HG02798 (cell line): ENCODE measurements around the gene TNFRSF18.

Source experiments
- ATAC-seq: cut with Tn5 transposase; IDR thresholded peaks from one replicate; pipeline ENCODE4 v1.9.1; 2021; ENCODE audit warnings: mild to moderate bottlenecking; ENCODE audit not compliant: unreplicated experiment, poor library complexity

Gene TNFRSF18

GRCh38 chr1:1167841-1168450 lies 38.4 kb downstream of the TNFRSF18 start:
- ATAC-seq = no peak

GRCh38 chr1:1167398-1167821 lies 39.0 kb downstream of the TNFRSF18 start:
- ATAC-seq = no peak

GRCh38 chr1:1166642-1167397 lies 39.6 kb downstream of the TNFRSF18 start:
- ATAC-seq = no peak

- no peak for ATAC-seq
These were observed 40.4 kb downstream of the TNFRSF18 start for GRCh38 chr1:1165900-1166421.

- ATAC-seq = no peak
These were observed 40.9 kb downstream of the TNFRSF18 start for GRCh38 chr1:1165485-1165884.

GRCh38 chr1:1164701-1165451 lies 41.5 kb downstream of the TNFRSF18 start:
- ATAC-seq = no peak

GRCh38 chr1:1164361-1164700 lies 42.1 kb downstream of the TNFRSF18 start:
- ATAC-seq = no peak

GRCh38 chr1:1163538-1164070 lies 42.8 kb downstream of the TNFRSF18 start:
- no peak for ATAC-seq

- ATAC-seq = no peak
These were observed 43.5 kb downstream of the TNFRSF18 start for GRCh38 chr1:1162597-1163537.

- no peak for ATAC-seq
These were observed 44.7 kb downstream of the TNFRSF18 start for GRCh38 chr1:1161683-1162079.

GRCh38 chr1:1161078-1161682 lies 45.2 kb downstream of the TNFRSF18 start:
- no peak for ATAC-seq

GRCh38 chr1:1160281-1160930 lies 46.0 kb downstream of the TNFRSF18 start:
- no peak for ATAC-seq

- ATAC-seq = peak; percentile 40
These were observed 48.3 kb downstream of the TNFRSF18 start for GRCh38 chr1:1157914-1158710.

- ATAC-seq = peak; percentile 52
These were observed 48.9 kb downstream of the TNFRSF18 start for GRCh38 chr1:1157426-1157913.

- ATAC-seq = no peak
These were observed 49.4 kb downstream of the TNFRSF18 start for GRCh38 chr1:1157033-1157365.

GRCh38 chr1:1156140-1157032 lies 50.0 kb downstream of the TNFRSF18 start:
- no peak for ATAC-seq

GRCh38 chr1:1155258-1155657 lies 51.1 kb downstream of the TNFRSF18 start:
- ATAC-seq = no peak
